GM10847 (cell line): Measurements from ENCODE around the gene TMEM178B.

Source experiments
- POLR2A ChIP-seq: IDR thresholded peaks from 2 replicates; pipeline ENCODE4 v1.6.1; 2011; ENCODE audit not compliant: insufficient read length; ENCODE audit errors: extremely low read depth

Gene TMEM178B

DNA sequence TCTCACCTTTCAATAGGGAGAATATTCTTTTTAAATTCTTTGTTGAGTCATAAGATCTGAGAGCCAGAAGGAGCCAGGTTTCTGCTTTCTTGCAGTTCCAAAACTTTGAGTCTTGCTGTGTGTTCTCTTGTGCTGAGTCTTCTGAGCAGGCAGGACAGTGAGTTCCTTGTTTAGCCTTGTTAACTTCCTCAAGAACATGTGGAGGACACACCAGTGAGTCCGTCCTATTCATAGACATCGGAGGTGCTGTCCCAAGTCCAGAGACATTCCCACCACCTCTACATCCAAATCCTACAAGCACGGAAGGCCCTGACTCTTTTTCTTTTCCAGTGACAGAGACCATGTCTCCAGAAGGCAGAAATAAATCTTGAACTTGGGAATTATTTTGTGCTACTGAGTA, 342.1 kb downstream of the TMEM178B start:
- TF ChIP-seq POLR2A, result no peak

GRCh38 chr7:141416650-141417270, 342.9 kb downstream of the TMEM178B start:
- TF ChIP-seq POLR2A, result no peak

DNA sequence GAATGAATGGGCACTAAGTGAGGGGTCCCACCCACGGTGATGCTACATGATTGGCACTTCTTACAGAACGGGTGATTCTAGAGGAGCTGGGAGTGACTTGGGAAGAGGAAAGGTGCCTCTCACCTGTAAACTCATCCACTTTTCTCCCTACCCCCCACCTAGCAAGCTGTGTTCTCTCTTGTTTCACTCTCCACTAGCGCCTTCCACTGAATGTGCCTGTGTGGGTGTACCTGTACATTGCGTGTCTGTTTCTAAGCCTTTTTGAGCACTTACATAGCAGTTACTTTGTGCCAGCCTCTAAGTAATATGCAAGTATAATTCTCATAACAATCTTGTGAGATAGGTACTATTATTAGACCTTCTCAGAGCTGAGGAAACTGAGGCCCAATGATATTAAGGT, 343.6 kb downstream of the TMEM178B start:
- no peak for TF ChIP-seq POLR2A

DNA sequence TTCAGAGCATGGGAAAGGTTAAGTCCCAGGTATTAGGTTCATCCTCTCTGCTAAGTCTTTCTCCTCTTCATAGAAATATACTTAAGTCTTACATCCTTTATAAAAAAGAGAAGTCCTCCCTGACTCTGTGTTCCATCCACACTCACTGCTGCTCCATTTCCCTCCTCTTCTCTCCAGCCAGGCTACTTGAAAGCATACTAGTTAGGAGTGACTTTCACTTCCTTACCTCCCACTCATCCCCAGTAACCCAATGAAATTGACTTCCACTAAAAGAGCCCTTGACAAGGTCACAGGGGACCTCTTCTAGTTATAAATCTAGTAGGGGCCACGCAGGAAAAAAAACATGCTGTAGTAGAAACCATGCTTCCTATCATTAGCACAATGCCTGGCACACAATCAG, 344.2 kb downstream of the TMEM178B start:
- no peak for TF ChIP-seq POLR2A

DNA sequence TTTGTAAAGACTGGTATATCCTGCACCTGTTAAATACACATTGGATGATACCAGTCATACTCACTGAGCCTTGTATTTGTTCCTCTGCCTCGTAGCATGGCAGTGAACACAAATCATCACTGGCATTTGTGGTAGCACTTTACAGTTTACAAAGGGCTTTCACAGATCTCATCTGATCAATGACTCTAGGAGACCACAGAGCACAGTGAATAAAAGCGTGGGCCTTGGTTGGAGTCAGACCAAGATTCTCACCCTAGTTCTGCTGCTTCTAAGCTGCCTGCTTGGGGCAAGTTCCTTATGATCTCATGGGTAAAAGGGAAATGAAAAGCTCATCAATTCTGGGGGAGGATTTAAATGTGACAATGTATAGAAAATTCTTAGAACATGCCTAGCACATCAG, 347.4 kb downstream of the TMEM178B start:
- no peak for TF ChIP-seq POLR2A

GRCh38 chr7:141427134-141427533, 353.3 kb downstream of the TMEM178B start:
- TF ChIP-seq POLR2A, result no peak

- TF ChIP-seq POLR2A, result no peak
Observed at GRCh38 chr7:141430455-141431139, 356.7 kb downstream of the TMEM178B start.

DNA sequence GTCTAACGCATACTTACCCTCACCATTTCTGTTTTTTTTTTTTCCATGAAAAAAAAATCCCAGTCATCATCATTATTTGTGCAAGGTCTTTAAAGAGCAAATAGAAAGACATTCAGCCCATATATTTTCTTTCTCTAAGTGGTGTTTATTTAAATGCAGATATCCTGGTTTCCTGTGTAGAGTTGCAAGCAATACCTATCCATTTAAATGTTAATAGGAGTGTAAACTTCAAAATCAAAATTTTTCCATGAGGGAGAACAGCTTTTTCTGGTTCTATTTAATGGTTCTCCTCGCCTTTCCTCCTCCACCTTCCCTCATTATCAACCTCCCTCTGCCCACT, 357.2 kb downstream of the TMEM178B start:
- no peak for TF ChIP-seq POLR2A

GRCh38 chr7:141431711-141432110, 357.8 kb downstream of the TMEM178B start:
- TF ChIP-seq POLR2A, result no peak

GRCh38 chr7:141433698-141434097, 359.8 kb downstream of the TMEM178B start:
- no peak for TF ChIP-seq POLR2A

- TF ChIP-seq POLR2A, result no peak
Observed at GRCh38 chr7:141436139-141436538, 362.3 kb downstream of the TMEM178B start.

GRCh38 chr7:141436575-141437075, 362.8 kb downstream of the TMEM178B start:
- TF ChIP-seq POLR2A, result no peak

- no peak for TF ChIP-seq POLR2A
Observed at GRCh38 chr7:141439164-141439563, 365.3 kb downstream of the TMEM178B start.

- no peak for TF ChIP-seq POLR2A
Observed at GRCh38 chr7:141439776-141440175, 365.9 kb downstream of the TMEM178B start.

- no peak for TF ChIP-seq POLR2A
Observed at GRCh38 chr7:141441837-141442627, 368.2 kb downstream of the TMEM178B start.

DNA sequence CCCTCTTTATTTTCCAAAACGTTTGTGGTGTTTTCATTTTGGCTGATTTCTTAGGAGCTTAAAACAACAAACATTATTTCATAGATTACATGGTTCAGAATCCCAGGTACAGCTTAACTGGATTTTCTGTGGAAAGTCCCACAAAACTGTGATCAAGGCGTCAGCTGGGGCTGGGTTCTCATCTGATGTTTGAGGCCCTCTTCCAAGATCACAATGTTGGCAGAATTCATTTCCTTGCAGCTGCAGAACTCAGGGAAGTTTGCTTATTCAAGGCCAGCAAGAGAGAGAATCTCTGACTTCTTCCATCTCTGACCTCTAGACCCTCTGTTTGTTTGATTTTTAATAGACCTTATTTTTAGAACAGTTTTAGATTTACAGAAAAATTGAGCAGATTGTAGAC, 368.9 kb downstream of the TMEM178B start:
- TF ChIP-seq POLR2A, result no peak

GRCh38 chr7:141444961-141445360, 371.1 kb downstream of the TMEM178B start:
- no peak for TF ChIP-seq POLR2A

DNA sequence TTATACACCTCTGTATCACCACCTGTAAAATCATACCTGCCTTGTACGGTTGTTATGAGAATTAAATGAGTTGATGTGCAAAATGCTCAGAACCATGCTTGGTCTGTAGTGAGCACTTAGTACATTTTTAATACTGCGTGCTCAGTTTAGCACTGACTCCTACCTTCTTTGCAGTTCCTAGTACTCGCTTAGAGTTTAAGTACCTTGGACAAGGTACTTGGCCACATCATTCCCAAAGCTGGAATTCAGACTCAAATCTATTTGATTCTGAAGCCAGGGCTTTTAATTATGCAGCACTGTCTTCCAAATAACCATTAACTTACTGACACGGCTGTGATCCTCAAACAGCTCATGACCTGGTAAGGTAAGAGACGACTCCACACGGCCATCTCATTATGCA, 377.4 kb downstream of the TMEM178B start:
- no peak for TF ChIP-seq POLR2A
